ENCODE data around the gene ABCA7.

The ABCA7 gene

DNA sequence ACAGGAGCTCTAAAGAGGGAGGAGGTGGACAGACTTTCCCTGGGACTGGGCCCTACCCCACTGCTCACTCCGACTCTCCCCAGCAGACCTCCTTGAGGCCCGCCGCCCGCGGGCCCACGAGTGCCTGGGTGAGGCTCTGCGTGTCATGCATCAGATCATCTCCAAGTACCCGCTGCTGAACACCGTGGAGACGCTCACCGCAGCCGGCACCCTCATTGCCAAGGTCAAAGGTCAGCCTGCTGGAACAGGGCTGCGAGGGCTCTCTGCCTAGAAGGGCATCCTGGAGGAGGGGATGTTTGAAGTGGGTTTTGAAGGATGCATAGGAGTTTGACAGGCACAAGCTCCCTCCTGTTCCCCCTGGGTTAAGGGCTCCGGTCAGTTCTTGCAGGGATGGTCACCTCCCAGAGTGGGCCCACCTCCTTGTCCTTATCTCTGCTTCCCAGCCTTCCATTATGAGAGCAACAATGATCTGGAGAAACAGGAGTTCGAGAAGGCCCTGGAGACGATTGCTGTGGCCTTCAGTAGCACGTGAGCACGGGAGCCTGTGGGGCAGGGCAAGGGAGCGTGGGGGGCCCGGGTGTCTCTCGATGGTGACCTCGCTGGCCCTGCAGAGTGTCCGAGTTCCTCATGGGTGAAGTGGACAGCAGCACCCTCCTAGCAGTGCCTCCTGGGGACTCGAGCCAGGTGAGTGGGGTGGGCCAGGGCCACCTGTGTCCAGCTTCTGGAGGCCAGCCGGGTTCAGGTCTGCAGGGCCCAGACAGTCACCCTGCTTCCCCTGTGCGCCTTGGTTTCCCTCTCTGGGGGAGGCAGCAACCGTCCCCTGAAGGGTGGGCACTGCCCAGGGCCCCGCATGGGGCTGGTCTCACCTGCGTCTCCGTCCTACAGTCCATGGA is 33.4 kb downstream of the ABCA7 start:
- DNase-seq, result no peak

- DNase-seq, result no peak
Measured at GRCh38 chr19:1073956-1074517, 34.1 kb downstream of the ABCA7 start.

- DNase-seq, result peak; percentile 78
Measured at GRCh38 chr19:1074544-1075283, 34.8 kb downstream of the ABCA7 start.

DNA sequence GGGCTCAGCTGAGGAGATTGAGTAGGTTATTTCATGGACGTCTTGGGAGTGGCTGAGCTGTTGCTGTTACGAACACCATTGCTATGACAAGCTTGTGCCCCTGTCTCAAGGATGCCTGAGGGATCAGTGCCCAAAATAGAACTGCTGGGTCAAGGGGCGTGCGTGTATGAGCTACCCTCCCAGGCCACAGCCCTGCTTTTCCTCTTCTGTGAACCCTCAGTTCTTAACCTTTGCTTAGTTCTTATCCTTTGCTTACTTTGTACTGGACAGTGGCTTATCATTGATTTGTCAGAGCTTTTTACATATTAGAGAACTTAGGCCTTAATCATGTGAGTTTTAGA is 36.1 kb downstream of the ABCA7 start:
- no peak for DNase-seq

DNA sequence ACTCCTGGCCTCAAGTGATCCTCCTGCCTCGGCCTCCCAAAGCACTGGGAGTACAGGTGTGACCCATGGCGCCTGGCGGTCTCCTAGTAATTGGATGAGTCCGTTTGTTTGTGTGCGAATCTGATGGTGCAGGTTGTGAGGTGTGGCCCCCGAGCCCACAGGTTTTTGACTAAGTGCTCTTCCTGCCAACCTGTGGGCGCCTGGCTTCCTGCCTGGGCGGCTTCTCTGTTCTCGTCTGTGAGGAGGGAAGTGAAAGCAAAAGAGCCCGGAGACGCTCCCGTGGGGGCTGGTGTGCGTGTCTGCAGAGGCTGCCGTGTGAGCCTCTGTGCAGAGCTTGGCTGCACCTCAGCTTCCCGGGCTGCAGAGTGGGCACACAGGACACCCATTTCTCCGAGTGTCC is 37.0 kb downstream of the ABCA7 start:
- DNase-seq, result no peak

DNA sequence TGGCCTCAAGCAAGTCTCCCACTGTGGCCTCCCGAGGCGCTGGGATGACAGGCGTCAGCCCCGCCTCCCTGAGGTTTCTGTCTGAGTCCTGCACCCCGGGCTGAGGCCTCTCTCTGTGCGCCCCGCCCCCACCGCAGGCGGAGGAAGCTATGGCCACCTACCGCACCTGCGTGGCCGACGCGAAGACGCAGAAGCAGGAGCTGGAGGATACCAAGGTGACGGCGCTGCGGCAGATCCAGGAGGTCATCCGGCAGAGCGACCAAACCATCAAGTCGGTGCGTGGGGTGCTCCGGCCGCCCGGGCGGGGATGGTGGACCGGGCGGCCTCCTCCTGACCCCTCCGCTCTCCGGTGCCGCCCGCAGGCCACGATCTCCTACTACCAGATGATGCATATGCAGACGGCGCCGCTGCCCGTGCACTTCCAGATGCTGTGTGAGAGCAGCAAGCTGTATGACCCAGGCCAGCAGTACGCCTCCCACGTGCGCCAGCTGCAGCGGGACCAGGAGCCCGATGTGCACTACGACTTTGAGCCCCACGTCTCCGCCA is 39.7 kb downstream of the ABCA7 start:
- no peak for DNase-seq

DNA sequence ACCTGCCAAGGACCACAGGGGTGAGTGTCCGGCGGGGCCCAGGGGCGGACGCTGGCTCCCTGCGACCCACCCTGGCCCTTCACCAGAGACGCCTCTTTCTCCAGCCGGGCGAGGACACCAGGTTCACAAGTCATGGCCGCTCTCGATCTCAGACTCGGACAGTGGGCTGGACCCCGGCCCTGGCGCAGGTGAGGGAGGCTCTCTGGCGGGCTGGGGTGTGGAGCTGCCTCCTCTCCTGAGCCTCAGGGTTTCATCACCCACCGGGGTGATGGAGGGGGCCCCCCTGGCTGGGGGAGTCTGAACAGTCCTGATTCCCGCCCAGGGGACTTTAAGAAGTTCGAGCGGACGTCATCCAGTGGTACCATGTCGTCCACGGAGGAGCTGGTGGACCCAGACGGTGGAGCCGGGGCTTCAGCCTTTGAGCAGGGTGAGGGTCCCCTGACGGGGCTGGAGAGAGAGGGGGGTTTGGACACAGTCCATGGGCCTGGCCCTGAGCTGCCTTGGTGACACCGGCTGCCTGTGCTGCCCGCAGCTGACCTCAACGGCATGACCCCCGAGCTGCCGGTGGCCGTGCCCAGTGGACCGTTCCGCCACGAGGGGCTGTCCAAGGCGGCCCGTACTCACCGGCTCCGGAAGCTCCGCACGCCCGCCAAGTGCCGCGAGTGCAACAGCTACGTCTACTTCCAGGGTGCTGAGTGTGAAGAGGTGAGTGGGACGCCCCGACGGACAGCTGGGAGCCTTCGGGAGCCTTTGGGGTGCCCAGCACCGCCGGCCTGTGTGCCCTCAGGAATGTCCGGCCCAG is 40.7 kb downstream of the ABCA7 start:
- no peak for DNase-seq

- no peak for DNase-seq
Measured at GRCh38 chr19:1081301-1082164, 41.6 kb downstream of the ABCA7 start.

DNA sequence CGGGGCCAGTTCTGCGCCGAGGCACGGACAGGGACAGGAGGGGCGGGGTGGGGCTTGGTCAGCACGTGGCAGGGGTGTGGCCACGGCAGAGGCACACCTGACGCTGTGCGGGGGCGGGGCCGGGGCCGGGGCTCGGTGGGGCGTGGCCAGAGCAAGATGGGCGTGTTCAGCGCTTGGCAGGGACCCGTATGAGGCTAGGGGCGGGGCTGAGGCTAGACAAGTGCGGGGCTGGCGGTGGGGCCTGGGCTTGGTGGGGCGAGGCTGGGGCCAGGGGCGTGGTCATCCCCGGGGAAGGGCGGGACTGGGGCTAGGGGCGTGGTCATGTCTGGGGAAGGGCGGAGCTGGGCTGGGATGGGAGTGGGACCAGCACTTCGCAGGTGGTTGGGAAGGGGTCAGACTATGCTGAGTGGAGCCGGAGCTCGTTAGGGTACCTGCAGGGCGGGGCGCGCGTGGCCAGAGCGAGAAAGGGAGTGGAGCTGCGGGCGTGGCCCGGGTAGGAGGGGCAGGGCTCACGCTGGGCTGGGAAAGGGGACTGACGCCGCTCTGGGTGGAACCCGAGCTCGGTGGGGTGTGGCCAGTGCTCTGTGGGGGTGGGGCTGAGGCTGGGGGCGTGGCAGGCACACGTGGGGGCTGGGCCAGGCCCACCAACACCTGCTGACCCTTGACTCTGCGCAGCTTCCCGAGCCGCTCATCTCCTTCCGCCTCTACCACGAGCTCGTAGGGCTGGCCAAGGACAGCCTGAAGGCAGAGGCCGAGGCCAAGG is 42.4 kb downstream of the ABCA7 start:
- DNase-seq, result no peak

- DNase-seq, result no peak
Measured at GRCh38 chr19:1082928-1083816, 43.3 kb downstream of the ABCA7 start.

GRCh38 chr19:1084024-1084868 is 44.3 kb downstream of the ABCA7 start:
- no peak for DNase-seq

DNA sequence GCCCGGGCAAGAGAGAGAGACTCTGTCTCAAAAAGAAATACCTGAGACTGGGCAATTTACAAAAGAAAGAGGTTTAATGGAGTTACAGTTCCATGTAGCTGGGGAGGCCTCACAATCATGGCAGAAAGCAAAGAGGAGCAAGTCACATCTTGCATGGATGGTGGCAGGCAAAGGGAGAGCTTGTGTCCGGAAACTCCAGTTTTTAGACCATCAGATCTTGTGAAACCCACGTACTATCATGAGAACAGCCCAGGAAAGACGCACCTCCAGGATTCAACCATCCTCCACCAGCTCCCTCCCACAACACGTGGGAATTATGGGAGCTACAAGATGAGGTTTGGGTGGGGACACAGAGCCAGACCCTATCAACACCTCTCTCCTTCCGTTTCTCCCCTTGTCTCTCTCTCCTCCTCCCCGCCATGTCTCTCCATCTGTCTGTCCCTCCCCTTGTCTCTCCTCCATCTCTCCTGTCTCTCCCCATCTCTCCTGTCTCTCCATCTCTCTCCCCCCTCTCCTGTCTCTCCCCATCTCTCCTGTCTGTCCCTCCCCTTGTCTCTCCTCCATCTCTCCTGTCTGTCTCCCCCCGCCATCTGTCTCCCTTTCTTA is 45.2 kb downstream of the ABCA7 start:
- no peak for DNase-seq

DNA sequence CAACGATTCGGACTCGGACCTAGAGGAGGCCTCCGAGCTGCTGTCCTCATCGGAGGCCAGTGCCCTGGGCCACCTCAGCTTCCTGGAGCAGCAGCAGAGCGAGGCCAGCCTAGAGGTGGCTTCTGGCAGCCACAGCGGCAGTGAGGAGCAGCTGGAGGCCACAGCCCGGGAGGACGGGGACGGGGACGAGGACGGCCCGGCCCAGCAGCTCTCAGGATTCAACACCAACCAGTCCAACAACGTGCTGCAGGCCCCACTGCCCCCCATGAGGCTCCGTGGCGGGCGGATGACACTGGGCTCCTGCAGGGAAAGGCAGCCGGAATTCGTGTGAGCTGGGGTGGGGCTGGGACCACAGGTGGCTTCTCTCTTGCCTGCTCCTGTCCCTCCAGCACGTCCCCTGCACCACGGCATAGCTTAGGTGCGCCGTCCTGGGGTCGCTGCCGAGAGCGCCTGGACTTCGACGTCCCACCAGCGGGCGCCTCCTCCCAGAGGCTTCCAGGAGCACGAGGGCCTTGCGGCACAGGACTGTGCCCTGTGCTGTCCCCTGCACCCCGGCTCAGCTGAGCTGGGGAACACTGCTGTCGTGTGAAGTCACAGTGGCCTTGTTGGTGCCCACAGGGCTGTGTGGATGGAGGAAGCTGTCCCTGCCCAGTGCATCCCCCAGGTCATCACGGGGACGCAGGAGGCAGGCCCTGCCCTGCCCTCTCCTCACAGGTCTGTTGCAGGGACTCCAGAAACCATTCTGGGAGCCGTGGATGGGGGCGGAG is 46.0 kb downstream of the ABCA7 start:
- DNase-seq, result no peak

GRCh38 chr19:1086613-1087012 is 46.7 kb downstream of the ABCA7 start:
- no peak for DNase-seq

GRCh38 chr19:1087813-1088415 is 48.0 kb downstream of the ABCA7 start:
- DNase-seq, result no peak

- DNase-seq, result no peak
Measured at GRCh38 chr19:1088416-1089010, 48.6 kb downstream of the ABCA7 start.

Measured in NCI-H446 treated with DMSO at 0.1 percent for 48 hours (cell line).